Measurements from ENCODE around the gene CEP95.

DNA sequence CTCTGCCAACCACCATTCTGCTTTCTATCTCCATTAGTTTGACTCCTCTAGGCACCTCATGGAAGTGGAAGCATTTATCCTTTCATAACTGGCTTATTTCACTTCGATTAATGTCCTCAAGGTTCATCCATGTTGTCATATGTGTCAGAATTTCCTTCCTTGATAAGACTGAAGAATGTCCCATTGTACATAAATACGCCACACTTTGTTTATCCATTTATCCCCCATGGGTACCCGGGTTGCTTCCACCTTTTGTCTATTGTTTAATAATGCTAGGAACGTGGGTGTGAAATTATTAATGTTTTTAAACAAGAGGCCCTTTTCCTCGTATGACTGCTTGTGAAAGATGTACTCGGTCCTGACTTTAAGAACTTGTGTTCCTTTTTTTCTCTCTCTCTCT lies 45.0 kb upstream of the CEP95 start:
- TF ChIP-seq, protein P1, sequence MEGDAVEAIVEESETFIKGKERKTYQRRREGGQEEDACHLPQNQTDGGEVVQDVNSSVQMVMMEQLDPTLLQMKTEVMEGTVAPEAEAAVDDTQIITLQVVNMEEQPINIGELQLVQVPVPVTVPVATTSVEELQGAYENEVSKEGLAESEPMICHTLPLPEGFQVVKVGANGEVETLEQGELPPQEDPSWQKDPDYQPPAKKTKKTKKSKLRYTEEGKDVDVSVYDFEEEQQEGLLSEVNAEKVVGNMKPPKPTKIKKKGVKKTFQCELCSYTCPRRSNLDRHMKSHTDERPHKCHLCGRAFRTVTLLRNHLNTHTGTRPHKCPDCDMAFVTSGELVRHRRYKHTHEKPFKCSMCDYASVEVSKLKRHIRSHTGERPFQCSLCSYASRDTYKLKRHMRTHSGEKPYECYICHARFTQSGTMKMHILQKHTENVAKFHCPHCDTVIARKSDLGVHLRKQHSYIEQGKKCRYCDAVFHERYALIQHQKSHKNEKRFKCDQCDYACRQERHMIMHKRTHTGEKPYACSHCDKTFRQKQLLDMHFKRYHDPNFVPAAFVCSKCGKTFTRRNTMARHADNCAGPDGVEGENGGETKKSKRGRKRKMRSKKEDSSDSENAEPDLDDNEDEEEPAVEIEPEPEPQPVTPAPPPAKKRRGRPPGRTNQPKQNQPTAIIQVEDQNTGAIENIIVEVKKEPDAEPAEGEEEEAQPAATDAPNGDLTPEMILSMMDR (conservative IDR thresholded peaks at IDR 0.05 in 1 of 2, IDR thresholded peaks at IDR 0.05 in 1 of 2; ENCODE audit: extremely low read depth in 1 of 2, insufficient read depth in 1 of 2, low read depth in 1 of 2, low read length in 2 of 2): no peak
- no peak for TF ChIP-seq EZH2 (IDR thresholded peaks at IDR 0.05; ENCODE audit: borderline replicate concordance, low read length)

Data from mammary epithelial cell (primary cell).